K562 (cell line): ENCODE measurements around the gene DIAPH1. TPM values are rescaled to one million over a fixed set of nuclear protein-coding genes. Genes with fewer than 3 reads are reported as not detected.
A peak's percentile ranks its signal among the peaks of the same experiment; 100 is the strongest.

Experiments
- ATF1 ChIP-seq, 2 experiments: fragments of 450-650 bp in 1 of 2; IDR thresholded peaks; 2 replicates each; pipeline ENCODE4 v1.6.1; 2016; ENCODE audit warnings: missing compliant biosample characterization in 1 of 2, missing genetic modification characterization in 1 of 2
- CREBBP ChIP-seq: IDR thresholded peaks from one replicate; pipeline ENCODE4 v1.6.1; 2012; ENCODE audit warnings: low read depth, mild to moderate bottlenecking, control low read depth, inconsistent platforms, low read length
- ESRRA ChIP-seq: fragments of 450-650 bp; IDR thresholded peaks from 2 replicates; pipeline ENCODE4 v1.6.1; 2014; ENCODE audit warnings: low read depth, mild to moderate bottlenecking, moderate library complexity, borderline replicate concordance
- MED1 ChIP-seq: sonication (generic); formaldehyde crosslinking; IDR thresholded peaks from 2 replicates; pipeline ENCODE4 v1.8.1; 2023; ENCODE audit warnings: missing genetic modification reagents, borderline replicate concordance
- MTA2 ChIP-seq: fragments of 450-650 bp; IDR thresholded peaks from 2 replicates; pipeline ENCODE4 v1.6.1; 2016; ENCODE audit warnings: low read depth
- NCOA1 ChIP-seq: fragments of 450-650 bp; IDR thresholded peaks from 2 replicates; pipeline ENCODE4 v1.6.1; 2016; ENCODE audit warnings: low read depth
- NUFIP1 ChIP-seq: fragments of 450-650 bp; IDR thresholded peaks from 2 replicates; pipeline ENCODE4 v1.6.1; 2018; ENCODE audit not compliant: partially characterized antibody
- SMC3 ChIP-seq: conservative IDR thresholded peaks from 2 replicates; pipeline ENCODE4 v1.6.1; 2011; ENCODE audit warnings: low read depth, low read length, improper control_type of control experiment; ENCODE audit not compliant: insufficient read depth
- TAL1 ChIP-seq: fragments of 450-650 bp; IDR thresholded peaks from 2 replicates; pipeline ENCODE4 v1.6.1; 2016; ENCODE audit warnings: mild to moderate bottlenecking
- ZBTB7A ChIP-seq: IDR thresholded peaks from 2 replicates; pipeline ENCODE4 v1.6.1; 2011; ENCODE audit warnings: low read depth, mild to moderate bottlenecking, low read length, moderate library complexity, borderline replicate concordance; ENCODE audit not compliant: control insufficient read depth
- ZC3H8 ChIP-seq: fragments of 450-650 bp; IDR thresholded peaks from 2 replicates; pipeline ENCODE4 v1.6.1; 2017
- ZNF274 ChIP-seq: IDR thresholded peaks from 2 replicates; pipeline ENCODE4 v1.6.1; 2011; ENCODE audit warnings: low read depth, mild to moderate bottlenecking, low read length, moderate library complexity, borderline replicate concordance
- ZNF316 ChIP-seq: fragments of 450-650 bp; IDR thresholded peaks from 2 replicates; pipeline ENCODE4 v1.6.1; 2016
- ZNF551 ChIP-seq: fragments of 250-450 bp; sonication (Bioruptor Pico); IDR thresholded peaks from 2 replicates; pipeline ENCODE4 v1.5.0; 2021; ENCODE audit warnings: mild to moderate bottlenecking, moderate library complexity
- ZNF584 ChIP-seq: fragments of 200-800 bp; sonication (Bioruptor generic); IDR thresholded peaks from 2 replicates; pipeline ENCODE4 v1.6.1; 2016; ENCODE audit warnings: low read depth, mild to moderate bottlenecking, missing genetic modification characterization, missing compliant biosample characterization
- ZNF717 ChIP-seq: fragments of 250-450 bp; sonication (Bioruptor Pico); IDR thresholded peaks from 2 replicates; pipeline ENCODE4 v1.5.0; 2021
- polyA plus RNA-seq, 8 experiments: library from polyadenylated mRNA; depleted of rRNA in 4 of 8; stranded (reverse) in 5 of 8; unstranded in 3 of 8; fragments of >200 nt; fragmentation: Nextera tagmentation in 2 of 8; fragmentation: Illumina TruSeq in 1 of 8; extraction: Ambion mirVana in 2 of 8; extraction: Trizol in 1 of 8; gene quantifications; 2 replicates each; pipeline versions ENCODE4 v1.2.1 to v1.2.3, GENCODE V29; 2011 to 2014; ENCODE audit warnings: inconsistent platforms in 1 of 8, missing spikeins in 1 of 8
- total RNA-seq, 7 experiments: library from RNA; depleted of rRNA in 6 of 7; stranded (reverse); fragments of >200 nt in 6 of 7; fragmentation: Illumina TruSeq in 2 of 7; extraction: Trizol in 2 of 7; gene quantifications; 2 replicates each; pipeline versions ENCODE4 v1.2.1 to v1.2.3, GENCODE V29; 2011 to 2021; ENCODE audit warnings: low replicate concordance in 1 of 7
- TF ChIP-seq, protein P1 (sequence below): sonication (generic); formaldehyde crosslinking; IDR thresholded peaks from 2 replicates; pipeline ENCODE4 v1.9.0; 2022; ENCODE audit warnings: mild to moderate bottlenecking, missing genetic modification reagents
- TF ChIP-seq, protein P2 (sequence below): fragments of 250-450 bp; sonication (Bioruptor Pico); IDR thresholded peaks from 2 replicates; pipeline ENCODE4 v1.5.0; 2020; ENCODE audit warnings: mild to moderate bottlenecking, borderline replicate concordance
- TF ChIP-seq, protein P3 (sequence below): fragments of 450-650 bp; IDR thresholded peaks from 2 replicates; pipeline ENCODE4 v1.6.1; 2017; ENCODE audit warnings: antibody characterized with exemption, mild to moderate bottlenecking
- TF ChIP-seq, protein P4 (sequence below): IDR thresholded peaks from 2 replicates; pipeline ENCODE4 v1.6.1; 2012; ENCODE audit warnings: low read depth, low read length, improper control_type of control experiment, borderline replicate concordance

DIAPH1 gene
- total and polyA plus RNA-seq, 9 of the 15 experiments (the other 6 are each of a cell fraction or from before 2014, with no cell fraction given): 60.8 to 328 (median 97.8) TPM

DNA sequence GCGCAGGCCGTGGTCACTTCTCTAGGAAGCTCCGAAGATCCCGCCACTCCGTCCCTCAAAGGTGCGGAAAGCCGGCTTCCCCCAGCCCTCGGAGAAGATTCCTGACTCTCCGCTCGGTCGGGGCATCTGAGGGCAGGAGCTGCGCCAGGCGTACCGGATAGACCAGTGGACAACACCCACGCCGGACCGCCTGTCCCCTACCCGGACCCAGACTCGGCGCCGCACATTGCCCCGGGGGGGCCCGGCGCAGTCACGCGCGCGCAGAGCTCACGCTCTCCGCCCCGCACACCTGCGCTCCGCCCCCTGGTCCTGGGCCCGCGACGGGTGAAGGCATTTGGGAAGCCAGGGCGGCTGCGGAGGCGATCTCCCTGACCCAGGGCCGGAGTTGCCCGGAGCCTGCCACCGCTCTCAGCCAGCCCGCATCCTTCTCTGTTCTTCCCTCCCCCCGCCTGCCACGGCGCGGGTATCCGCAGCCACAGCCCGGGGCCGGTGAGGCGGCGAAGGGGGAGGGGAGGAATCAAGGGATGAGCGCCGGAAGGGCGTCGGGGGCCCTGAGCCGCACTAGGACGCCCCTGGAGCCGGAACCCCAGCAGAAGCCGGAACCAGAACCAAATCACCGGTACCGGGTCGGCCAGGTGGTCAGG lies 18.4 kb upstream of the DIAPH1 start (continued):
- TF ChIP-seq, protein P1, sequence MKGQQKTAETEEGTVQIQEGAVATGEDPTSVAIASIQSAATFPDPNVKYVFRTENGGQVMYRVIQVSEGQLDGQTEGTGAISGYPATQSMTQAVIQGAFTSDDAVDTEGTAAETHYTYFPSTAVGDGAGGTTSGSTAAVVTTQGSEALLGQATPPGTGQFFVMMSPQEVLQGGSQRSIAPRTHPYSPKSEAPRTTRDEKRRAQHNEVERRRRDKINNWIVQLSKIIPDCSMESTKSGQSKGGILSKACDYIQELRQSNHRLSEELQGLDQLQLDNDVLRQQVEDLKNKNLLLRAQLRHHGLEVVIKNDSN (CRISPR knock-in tag): 0 out of 2 replicates have a peak, but pooled peaks have one; percentile 6
- TF ChIP-seq ZNF584 (CRISPR knock-in tag): no peak
- no peak for TF ChIP-seq ZNF551 (CRISPR knock-in tag)
- no peak for TF ChIP-seq ZC3H8
- TF ChIP-seq CREBBP: no peak
- no peak for TF ChIP-seq ESRRA
- TF ChIP-seq NCOA1: no peak
- TF ChIP-seq MTA2: no peak
- TF ChIP-seq, protein P2, sequence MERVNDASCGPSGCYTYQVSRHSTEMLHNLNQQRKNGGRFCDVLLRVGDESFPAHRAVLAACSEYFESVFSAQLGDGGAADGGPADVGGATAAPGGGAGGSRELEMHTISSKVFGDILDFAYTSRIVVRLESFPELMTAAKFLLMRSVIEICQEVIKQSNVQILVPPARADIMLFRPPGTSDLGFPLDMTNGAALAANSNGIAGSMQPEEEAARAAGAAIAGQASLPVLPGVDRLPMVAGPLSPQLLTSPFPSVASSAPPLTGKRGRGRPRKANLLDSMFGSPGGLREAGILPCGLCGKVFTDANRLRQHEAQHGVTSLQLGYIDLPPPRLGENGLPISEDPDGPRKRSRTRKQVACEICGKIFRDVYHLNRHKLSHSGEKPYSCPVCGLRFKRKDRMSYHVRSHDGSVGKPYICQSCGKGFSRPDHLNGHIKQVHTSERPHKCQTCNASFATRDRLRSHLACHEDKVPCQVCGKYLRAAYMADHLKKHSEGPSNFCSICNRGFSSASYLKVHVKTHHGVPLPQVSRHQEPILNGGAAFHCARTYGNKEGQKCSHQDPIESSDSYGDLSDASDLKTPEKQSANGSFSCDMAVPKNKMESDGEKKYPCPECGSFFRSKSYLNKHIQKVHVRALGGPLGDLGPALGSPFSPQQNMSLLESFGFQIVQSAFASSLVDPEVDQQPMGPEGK: no peak
- TF ChIP-seq NUFIP1: no peak
- TF ChIP-seq SMC3: no peak
- TF ChIP-seq, protein P3, sequence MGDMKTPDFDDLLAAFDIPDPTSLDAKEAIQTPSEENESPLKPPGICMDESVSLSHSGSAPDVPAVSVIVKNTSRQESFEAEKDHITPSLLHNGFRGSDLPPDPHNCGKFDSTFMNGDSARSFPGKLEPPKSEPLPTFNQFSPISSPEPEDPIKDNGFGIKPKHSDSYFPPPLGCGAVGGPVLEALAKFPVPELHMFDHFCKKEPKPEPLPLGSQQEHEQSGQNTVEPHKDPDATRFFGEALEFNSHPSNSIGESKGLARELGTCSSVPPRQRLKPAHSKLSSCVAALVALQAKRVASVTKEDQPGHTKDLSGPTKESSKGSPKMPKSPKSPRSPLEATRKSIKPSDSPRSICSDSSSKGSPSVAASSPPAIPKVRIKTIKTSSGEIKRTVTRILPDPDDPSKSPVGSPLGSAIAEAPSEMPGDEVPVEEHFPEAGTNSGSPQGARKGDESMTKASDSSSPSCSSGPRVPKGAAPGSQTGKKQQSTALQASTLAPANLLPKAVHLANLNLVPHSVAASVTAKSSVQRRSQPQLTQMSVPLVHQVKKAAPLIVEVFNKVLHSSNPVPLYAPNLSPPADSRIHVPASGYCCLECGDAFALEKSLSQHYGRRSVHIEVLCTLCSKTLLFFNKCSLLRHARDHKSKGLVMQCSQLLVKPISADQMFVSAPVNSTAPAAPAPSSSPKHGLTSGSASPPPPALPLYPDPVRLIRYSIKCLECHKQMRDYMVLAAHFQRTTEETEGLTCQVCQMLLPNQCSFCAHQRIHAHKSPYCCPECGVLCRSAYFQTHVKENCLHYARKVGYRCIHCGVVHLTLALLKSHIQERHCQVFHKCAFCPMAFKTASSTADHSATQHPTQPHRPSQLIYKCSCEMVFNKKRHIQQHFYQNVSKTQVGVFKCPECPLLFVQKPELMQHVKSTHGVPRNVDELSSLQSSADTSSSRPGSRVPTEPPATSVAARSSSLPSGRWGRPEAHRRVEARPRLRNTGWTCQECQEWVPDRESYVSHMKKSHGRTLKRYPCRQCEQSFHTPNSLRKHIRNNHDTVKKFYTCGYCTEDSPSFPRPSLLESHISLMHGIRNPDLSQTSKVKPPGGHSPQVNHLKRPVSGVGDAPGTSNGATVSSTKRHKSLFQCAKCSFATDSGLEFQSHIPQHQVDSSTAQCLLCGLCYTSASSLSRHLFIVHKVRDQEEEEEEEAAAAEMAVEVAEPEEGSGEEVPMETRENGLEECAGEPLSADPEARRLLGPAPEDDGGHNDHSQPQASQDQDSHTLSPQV: no peak
- TF ChIP-seq TAL1: no peak
- TF ChIP-seq, protein P4, sequence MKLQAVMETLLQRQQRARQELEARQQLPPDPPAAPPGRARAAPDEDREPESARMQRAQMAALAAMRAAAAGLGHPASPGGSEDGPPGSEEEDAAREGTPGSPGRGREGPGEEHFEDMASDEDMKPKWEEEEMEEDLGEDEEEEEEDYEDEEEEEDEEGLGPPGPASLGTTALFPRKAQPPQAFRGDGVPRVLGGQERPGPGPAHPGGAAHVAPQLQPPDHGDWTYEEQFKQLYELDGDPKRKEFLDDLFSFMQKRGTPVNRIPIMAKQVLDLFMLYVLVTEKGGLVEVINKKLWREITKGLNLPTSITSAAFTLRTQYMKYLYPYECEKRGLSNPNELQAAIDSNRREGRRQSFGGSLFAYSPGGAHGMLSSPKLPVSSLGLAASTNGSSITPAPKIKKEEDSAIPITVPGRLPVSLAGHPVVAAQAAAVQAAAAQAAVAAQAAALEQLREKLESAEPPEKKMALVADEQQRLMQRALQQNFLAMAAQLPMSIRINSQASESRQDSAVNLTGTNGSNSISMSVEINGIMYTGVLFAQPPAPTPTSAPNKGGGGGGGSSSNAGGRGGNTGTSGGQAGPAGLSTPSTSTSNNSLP: no peak
- no peak for TF ChIP-seq ZNF274
- no peak for TF ChIP-seq MED1
- no peak for TF ChIP-seq ATF1 (CRISPR knock-in tag; IDR thresholded peaks at IDR 0.05)
- no peak for TF ChIP-seq ATF1 (tag; IDR thresholded peaks at IDR 0.05)
- no peak for TF ChIP-seq ZNF717
- no peak for TF ChIP-seq ZBTB7A
- TF ChIP-seq ZNF316: no peak
